ENCODE results near the gene SPESP1.

DNA sequence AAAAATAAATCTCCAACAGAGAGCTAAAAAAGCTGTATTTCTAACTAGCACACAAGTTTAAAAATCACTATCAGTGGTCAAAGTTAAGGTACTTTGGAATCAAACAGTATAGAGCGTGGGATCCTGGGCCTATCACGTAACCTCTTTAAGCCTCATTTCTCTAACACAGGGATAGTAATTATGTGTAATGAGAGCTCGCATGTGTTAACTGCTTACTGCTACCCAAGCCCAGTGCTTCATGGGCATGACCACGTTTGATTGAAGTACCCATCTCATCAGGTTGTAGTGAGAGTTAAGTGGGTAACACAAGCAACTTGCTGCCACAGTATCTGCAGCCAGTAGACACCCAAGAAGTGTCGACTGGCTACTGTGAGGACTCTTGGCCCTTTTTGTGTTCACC lies 56.0 kb downstream of the SPESP1 start:
- TF ChIP-seq, protein P1, sequence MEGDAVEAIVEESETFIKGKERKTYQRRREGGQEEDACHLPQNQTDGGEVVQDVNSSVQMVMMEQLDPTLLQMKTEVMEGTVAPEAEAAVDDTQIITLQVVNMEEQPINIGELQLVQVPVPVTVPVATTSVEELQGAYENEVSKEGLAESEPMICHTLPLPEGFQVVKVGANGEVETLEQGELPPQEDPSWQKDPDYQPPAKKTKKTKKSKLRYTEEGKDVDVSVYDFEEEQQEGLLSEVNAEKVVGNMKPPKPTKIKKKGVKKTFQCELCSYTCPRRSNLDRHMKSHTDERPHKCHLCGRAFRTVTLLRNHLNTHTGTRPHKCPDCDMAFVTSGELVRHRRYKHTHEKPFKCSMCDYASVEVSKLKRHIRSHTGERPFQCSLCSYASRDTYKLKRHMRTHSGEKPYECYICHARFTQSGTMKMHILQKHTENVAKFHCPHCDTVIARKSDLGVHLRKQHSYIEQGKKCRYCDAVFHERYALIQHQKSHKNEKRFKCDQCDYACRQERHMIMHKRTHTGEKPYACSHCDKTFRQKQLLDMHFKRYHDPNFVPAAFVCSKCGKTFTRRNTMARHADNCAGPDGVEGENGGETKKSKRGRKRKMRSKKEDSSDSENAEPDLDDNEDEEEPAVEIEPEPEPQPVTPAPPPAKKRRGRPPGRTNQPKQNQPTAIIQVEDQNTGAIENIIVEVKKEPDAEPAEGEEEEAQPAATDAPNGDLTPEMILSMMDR (IDR thresholded peaks at IDR 0.05): no peak
- TF ChIP-seq POLR2A (IDR thresholded peaks at IDR 0.05) (no peak), EP300 (IDR thresholded peaks at IDR 0.05) (no peak), POLR2AphosphoS5 (IDR thresholded peaks at IDR 0.05) (no peak)
